Skeletal muscle tissue (tissue), 4 donors: ENCODE results near the gene LINC00305. TPM values are rescaled to one million over a fixed set of nuclear protein-coding genes. Genes with fewer than 3 reads are reported as not detected.

Experiments
- H3K27ac ChIP-seq: one replicate; pipeline ENCODE4 v1.7.0; 2013; ENCODE audit warnings: mild to moderate bottlenecking, low read depth, low read length, inconsistent platforms
- H3K27me3 ChIP-seq, 3 donors: one replicate each; pipeline ENCODE4 v1.7.0; 2013; ENCODE audit warnings: low read length in 3 of 3; ENCODE audit not compliant: control insufficient read depth in 3 of 3, insufficient read depth in 3 of 3
- H3K36me3 ChIP-seq, 3 donors: one replicate each; pipeline ENCODE4 v1.7.0; 2013; ENCODE audit warnings: low read length in 3 of 3; ENCODE audit not compliant: control insufficient read depth in 3 of 3, insufficient read depth in 3 of 3
- H3K4me1 ChIP-seq, 3 donors: one replicate each; pipeline ENCODE4 v1.7.0; 2013; ENCODE audit warnings: low read length in 3 of 3, mild to moderate bottlenecking in 3 of 3; ENCODE audit not compliant: control insufficient read depth in 3 of 3, insufficient read depth in 3 of 3
- H3K4me3 ChIP-seq, 3 donors: one replicate each; pipeline ENCODE4 v1.7.0; 2013; ENCODE audit warnings: low read length in 3 of 3
- H3K9ac ChIP-seq, 3 donors: one replicate each; pipeline ENCODE4 v1.7.0; 2013; ENCODE audit warnings: low read length in 3 of 3, mild to moderate bottlenecking in 3 of 3, moderate library complexity in 2 of 3, low read depth in 1 of 3
- H3K9me3 ChIP-seq, 3 donors: one replicate each; pipeline ENCODE4 v1.7.0; 2013; ENCODE audit warnings: low read length in 3 of 3; ENCODE audit not compliant: control insufficient read depth in 3 of 3
- total RNA-seq: library from RNA; depleted of rRNA; stranded (reverse); fragments of >200 nt; gene quantifications from one replicate; pipeline ENCODE4 v1.2.3, GENCODE V29; 2014
- donor health status: Osteomylitis.

The LINC00305 gene
- total RNA-seq, 1 donor from 2014 or later, result not detected

GRCh38 chr18:64095056-64095455, 53.8 kb downstream of the LINC00305 start:
- no peak overlapping the region for H3K4me3 ChIP-seq
- H3K9me3 ChIP-seq, result no peaks in the 10 kb centered on the region
- H3K36me3 ChIP-seq, result no peaks in the 10 kb centered on the region
- no peaks in the 10 kb centered on the region for H3K27me3 ChIP-seq
- H3K9ac ChIP-seq, result no peak overlapping the region
- H3K4me1 ChIP-seq, result no peaks in the 10 kb centered on the region
- H3K27ac ChIP-seq, result no peak overlapping the region

GRCh38 chr18:64094210-64094609, 54.7 kb downstream of the LINC00305 start:
- no peaks in the 10 kb centered on the region for H3K36me3 ChIP-seq
- H3K4me3 ChIP-seq, result no peak overlapping the region
- H3K27ac ChIP-seq, result no peak overlapping the region
- no peaks in the 10 kb centered on the region for H3K27me3 ChIP-seq
- H3K4me1 ChIP-seq, result no peaks in the 10 kb centered on the region
- no peak overlapping the region for H3K9ac ChIP-seq
- H3K9me3 ChIP-seq, result no peaks in the 10 kb centered on the region

GRCh38 chr18:64091526-64091925, 57.4 kb downstream of the LINC00305 start:
- Histone ChIP-seq H3K9ac (no peak overlapping the region), H3K4me3 (no peak overlapping the region), H3K36me3 (no peaks in the 10 kb centered on the region), H3K27me3 (no peaks in the 10 kb centered on the region), H3K27ac (no peak overlapping the region), H3K4me1 (no peaks in the 10 kb centered on the region), H3K9me3 (no peaks in the 10 kb centered on the region)

GRCh38 chr18:64090876-64091275, 58.0 kb downstream of the LINC00305 start:
- Histone ChIP-seq H3K4me1 (no peaks in the 10 kb centered on the region), H3K9ac (no peak overlapping the region), H3K9me3 (no peaks in the 10 kb centered on the region), H3K4me3 (no peak overlapping the region), H3K36me3 (no peaks in the 10 kb centered on the region), H3K27me3 (no peaks in the 10 kb centered on the region), H3K27ac (no peak overlapping the region)

GRCh38 chr18:64083916-64084315, 65.0 kb downstream of the LINC00305 start:
- Histone ChIP-seq H3K27me3 (no peaks in the 10 kb centered on the region), H3K36me3 (no peaks in the 10 kb centered on the region), H3K9me3 (no peaks in the 10 kb centered on the region), H3K4me3 (no peak overlapping the region), H3K27ac (no peak overlapping the region), H3K9ac (no peak overlapping the region), H3K4me1 (no peaks in the 10 kb centered on the region)

- Histone ChIP-seq H3K36me3 (no peaks in the 10 kb centered on the region), H3K27ac (no peak overlapping the region), H3K9ac (no peak overlapping the region), H3K4me1 (no peaks in the 10 kb centered on the region), H3K27me3 (no peaks in the 10 kb centered on the region), H3K4me3 (no peak overlapping the region), H3K9me3 (no peaks in the 10 kb centered on the region)
Observed at GRCh38 chr18:64082513-64082912, 66.4 kb downstream of the LINC00305 start.

GRCh38 chr18:64082054-64082453, 66.8 kb downstream of the LINC00305 start:
- Histone ChIP-seq H3K9me3 (no peaks in the 10 kb centered on the region), H3K4me3 (no peak overlapping the region), H3K27me3 (no peaks in the 10 kb centered on the region)

GRCh38 chr18:64073971-64074370, 74.9 kb downstream of the LINC00305 start:
- Histone ChIP-seq H3K27me3 (no peaks in the 10 kb centered on the region), H3K9me3 (peaks cover 0 to 4% (median 0%) of the 10 kb centered on the region in 3 donors), H3K4me3 (no peak overlapping the region), H3K27ac (no peak overlapping the region), H3K4me1 (no peaks in the 10 kb centered on the region), H3K9ac (no peak overlapping the region), H3K36me3 (no peaks in the 10 kb centered on the region)

More at GRCh38 chr18:64082054-64082453, 66.8 kb downstream of the LINC00305 start:
- Histone ChIP-seq H3K9ac (no peak overlapping the region), H3K4me1 (no peaks in the 10 kb centered on the region), H3K27ac (no peak overlapping the region), H3K36me3 (no peaks in the 10 kb centered on the region)

- Histone ChIP-seq H3K27me3 (no peaks in the 10 kb centered on the region), H3K4me1 (no peaks in the 10 kb centered on the region), H3K4me3 (no peak overlapping the region), H3K27ac (no peak overlapping the region), H3K9me3 (no peaks in the 10 kb centered on the region), H3K36me3 (no peaks in the 10 kb centered on the region), H3K9ac (no peak overlapping the region)
Observed at GRCh38 chr18:64055019-64055418, 93.9 kb downstream of the LINC00305 start.

- Histone ChIP-seq H3K36me3 (no peaks in the 10 kb centered on the region), H3K4me1 (no peaks in the 10 kb centered on the region), H3K9ac (no peak overlapping the region), H3K27ac (no peak overlapping the region), H3K9me3 (no peaks in the 10 kb centered on the region), H3K4me3 (no peak overlapping the region), H3K27me3 (no peaks in the 10 kb centered on the region)
Observed at GRCh38 chr18:64053246-64053645, 95.6 kb downstream of the LINC00305 start.

- no peaks in the 10 kb centered on the region for H3K9me3 ChIP-seq
- H3K36me3 ChIP-seq, result no peaks in the 10 kb centered on the region
- no peak overlapping the region for H3K27ac ChIP-seq
- H3K4me3 ChIP-seq, result no peak overlapping the region
- no peaks in the 10 kb centered on the region for H3K4me1 ChIP-seq
- H3K9ac ChIP-seq, result no peak overlapping the region
- no peaks in the 10 kb centered on the region for H3K27me3 ChIP-seq
Observed at GRCh38 chr18:64052772-64053171, 96.1 kb downstream of the LINC00305 start.
